GM18499 (cell line): ENCODE results near the gene ODC1.

Source experiments
- ATAC-seq: cut with Tn5 transposase; IDR thresholded peaks from one replicate; pipeline ENCODE4 v1.9.1; 2021; ENCODE audit warnings: moderate number of reproducible peaks; ENCODE audit not compliant: insufficient read depth, unreplicated experiment

Gene ODC1

GRCh38 chr2:10406016-10406415 is 42.1 kb downstream of the ODC1 start:
- ATAC-seq: no peak

- ATAC-seq: no peak
Observed at GRCh38 chr2:10405448-10405847, 42.7 kb downstream of the ODC1 start.

GRCh38 chr2:10404324-10405143 is 43.6 kb downstream of the ODC1 start:
- no peak for ATAC-seq

- ATAC-seq: no peak
Observed at GRCh38 chr2:10402653-10403215, 45.4 kb downstream of the ODC1 start.

GRCh38 chr2:10402062-10402585 is 46.0 kb downstream of the ODC1 start:
- no peak for ATAC-seq

- ATAC-seq: no peak
Observed at GRCh38 chr2:10400978-10401951, 46.9 kb downstream of the ODC1 start.

- no peak for ATAC-seq
Observed at GRCh38 chr2:10400568-10400977, 47.6 kb downstream of the ODC1 start.

GRCh38 chr2:10400002-10400401 is 48.1 kb downstream of the ODC1 start:
- no peak for ATAC-seq

GRCh38 chr2:10399358-10399757 is 48.8 kb downstream of the ODC1 start:
- no peak for ATAC-seq

- no peak for ATAC-seq
Observed at GRCh38 chr2:10398496-10398895, 49.6 kb downstream of the ODC1 start.

GRCh38 chr2:10397878-10398277 is 50.2 kb downstream of the ODC1 start:
- no peak for ATAC-seq

- no peak for ATAC-seq
Observed at GRCh38 chr2:10397297-10397875, 50.7 kb downstream of the ODC1 start.

- ATAC-seq: no peak
Observed at GRCh38 chr2:10396464-10396863, 51.7 kb downstream of the ODC1 start.

GRCh38 chr2:10395893-10396292 is 52.2 kb downstream of the ODC1 start:
- no peak for ATAC-seq

GRCh38 chr2:10393640-10393982 is 54.5 kb downstream of the ODC1 start:
- ATAC-seq: no peak

GRCh38 chr2:10392951-10393639 is 55.0 kb downstream of the ODC1 start:
- no peak for ATAC-seq

GRCh38 chr2:10392548-10392947 is 55.6 kb downstream of the ODC1 start:
- no peak for ATAC-seq

GRCh38 chr2:10392100-10392499 is 56.0 kb downstream of the ODC1 start:
- ATAC-seq: no peak

- no peak for ATAC-seq
Observed at GRCh38 chr2:10390369-10390801, 57.7 kb downstream of the ODC1 start.
